ENCODE data around the gene PRIM1. TPM values are rescaled to one million over a fixed set of nuclear protein-coding genes. Genes with fewer than 3 reads are reported as not detected.
A peak's percentile ranks its signal among the peaks of the same experiment; 100 is the strongest.
"Not testable (repeated sequence)": the region's sequence is repeated elsewhere in the genome, so short reads cannot be mapped to it uniquely, and the experiment has no call there.

PRIM1 gene
- total and polyA plus RNA-seq, 7 experiments from 2014 or later: 11.5 to 55.1 (median 27.5) TPM

- ChIA-PET POLR2A (no interaction called here), CTCF (interaction anchor here (0.7 kb wide), 1 partner anchor 225 kb away, joined by 4 read pairs; no protein-coding TSS in a partner anchor)
- Mint-ChIP-seq H3K27me3 (peaks cover 0 to 4% (median under 1%) of the 10 kb centered on the region in 5 donors), H3K27ac (no peak overlapping the region), H3K36me3 (peaks cover 0 to 2% (median 0%) of the 10 kb centered on the region in 5 donors), H3K4me1 (peaks cover 0 to 8% (median 0%) of the 10 kb centered on the region in 7 donors), H3K4me3 (no peak overlapping the region), H3K9me3 (peaks cover 0 to under 1% (median 0%) of the 10 kb centered on the region in 11 donors)
- no peak for DNase-seq
- Histone ChIP-seq H3K9me3 (ENCODE audit: control insufficient read depth in 2 of 3, low read length in 3 of 3) (no peaks in the 10 kb centered on the region), H3K27me3 (ENCODE audit: control insufficient read depth in 2 of 2, insufficient read depth in 2 of 2, low read length in 2 of 2) (no peaks in the 10 kb centered on the region), H3K4me3 (ENCODE audit: low read length) (no peak overlapping the region), H3K36me3 (ENCODE audit: control insufficient read depth in 2 of 3, insufficient read depth in 3 of 3, low read length in 3 of 3) (no peaks in the 10 kb centered on the region), H3K27ac (ENCODE audit: low read depth, low read length) (no peak overlapping the region), H3K4me1 (ENCODE audit: control insufficient read depth in 2 of 2, insufficient read depth in 2 of 2, low read length in 2 of 2) (no peaks in the 10 kb centered on the region)
- intact Hi-C loops (cut with micrococcal nuclease): no loop called here
- no peak for ATAC-seq
These were observed 11.9 kb upstream of the PRIM1 start for GRCh38 chr12:56763753-56764657.

GRCh38 chr12:56761812-56762211 is 9.7 kb upstream of the PRIM1 start:
- peaks cover 0 to 10% (median 0%) of the 10 kb centered on the region in 5 donors for H3K36me3 Mint-ChIP-seq
- H3K4me3 ChIP-seq (ENCODE audit: low read length): no peak overlapping the region
- H3K4me3 Mint-ChIP-seq: no peak overlapping the region
- H3K27me3 Mint-ChIP-seq: peaks cover 0 to 8% (median 4%) of the 10 kb centered on the region in 5 donors
- CTCF ChIA-PET: interaction anchor here (1.0 to 1.6 kb wide), 3 partner anchors 8 to 243 kb away, joined by 4 to 5 read pairs (median 4); no protein-coding TSS in a partner anchor
- peaks cover 0 to 9% (median 6%) of the 10 kb centered on the region in 7 donors for H3K4me1 Mint-ChIP-seq
- no peaks in the 10 kb centered on the region for H3K9me3 ChIP-seq (ENCODE audit: control insufficient read depth in 2 of 3, low read length in 3 of 3)
- peak overlapping the region in 1 of 9 donors; percentile 73 for H3K27ac Mint-ChIP-seq
- H3K9me3 Mint-ChIP-seq: peaks cover 0 to 7% (median 4%) of the 10 kb centered on the region in 11 donors
- no peaks in the 10 kb centered on the region for H3K27me3 ChIP-seq (ENCODE audit: control insufficient read depth in 2 of 2, insufficient read depth in 2 of 2, low read length in 2 of 2)
- intact Hi-C loops (cut with micrococcal nuclease): no loop called here
- no peak overlapping the region for H3K27ac ChIP-seq (ENCODE audit: low read depth, low read length)
- ATAC-seq: no peak
- DNase-seq: no peak
- POLR2A ChIA-PET: interaction anchor here (0.7 kb wide), 2 partner anchors 62 to 299 kb away, joined by 3 read pairs; no protein-coding TSS in a partner anchor
- no peaks in the 10 kb centered on the region for H3K36me3 ChIP-seq (ENCODE audit: control insufficient read depth in 2 of 3, insufficient read depth in 3 of 3, low read length in 3 of 3)
- H3K4me1 ChIP-seq (ENCODE audit: control insufficient read depth in 2 of 2, insufficient read depth in 2 of 2, low read length in 2 of 2): no peaks in the 10 kb centered on the region

GRCh38 chr12:56760460-56760859 is 8.3 kb upstream of the PRIM1 start:
- Mint-ChIP-seq H3K27ac (no peak overlapping the region), H3K36me3 (peaks cover 0 to 10% (median 0%) of the 10 kb centered on the region in 5 donors), H3K4me1 (peaks cover 0 to 8% (median 5%) of the 10 kb centered on the region in 7 donors), H3K9me3 (peaks cover 0 to 7% (median 4%) of the 10 kb centered on the region in 11 donors), H3K4me3 (no peak overlapping the region), H3K27me3 (peaks cover 0 to 8% (median 4%) of the 10 kb centered on the region in 5 donors)
- H3K27ac ChIP-seq (ENCODE audit: low read depth, low read length): no peak overlapping the region
- CTCF ChIA-PET: interaction anchor here (1.5 to 4.2 kb wide), 2 partner anchors 227 to 412 kb away, joined by 3 to 44 read pairs; no protein-coding TSS in a partner anchor
- DNase-seq (no peak), ATAC-seq (no peak)
- H3K4me1 ChIP-seq (ENCODE audit: control insufficient read depth in 2 of 2, insufficient read depth in 2 of 2, low read length in 2 of 2): no peaks in the 10 kb centered on the region
- H3K4me3 ChIP-seq (ENCODE audit: low read length): no peak overlapping the region
- H3K27me3 ChIP-seq (ENCODE audit: control insufficient read depth in 2 of 2, insufficient read depth in 2 of 2, low read length in 2 of 2): no peaks in the 10 kb centered on the region
- intact Hi-C loops (cut with micrococcal nuclease): no loop called here
- POLR2A ChIA-PET: interaction anchor here (0.6 kb wide), 1 partner anchor 309 kb away, joined by 3 read pairs; no protein-coding TSS in a partner anchor
- no peaks in the 10 kb centered on the region for H3K36me3 ChIP-seq (ENCODE audit: control insufficient read depth in 2 of 3, insufficient read depth in 3 of 3, low read length in 3 of 3)
- H3K9me3 ChIP-seq (ENCODE audit: control insufficient read depth in 2 of 3, low read length in 3 of 3): no peaks in the 10 kb centered on the region

- ATAC-seq: no peak
- peaks cover 0 to 8% (median 6%) of the 10 kb centered on the region in 7 donors for H3K4me1 Mint-ChIP-seq
- no peaks in the 10 kb centered on the region for H3K9me3 ChIP-seq (ENCODE audit: control insufficient read depth in 2 of 3, low read length in 3 of 3)
- POLR2A ChIA-PET: no interaction called here
- CTCF ChIA-PET: interaction anchor here (0.7 to 4.2 kb wide), 4 partner anchors 228 to 414 kb away, joined by 3 to 44 read pairs (median 6); partner anchors contain the start of gene ZBTB39
- no peak overlapping the region for H3K27ac Mint-ChIP-seq
- no peak overlapping the region for H3K4me3 ChIP-seq (ENCODE audit: low read length)
- H3K27me3 ChIP-seq (ENCODE audit: control insufficient read depth in 2 of 2, insufficient read depth in 2 of 2, low read length in 2 of 2): no peaks in the 10 kb centered on the region
- H3K4me3 Mint-ChIP-seq: no peak overlapping the region
- H3K27me3 Mint-ChIP-seq: peaks cover 0 to 8% (median 4%) of the 10 kb centered on the region in 5 donors
- H3K36me3 Mint-ChIP-seq: peaks cover 0 to 10% (median 0%) of the 10 kb centered on the region in 5 donors
- H3K4me1 ChIP-seq (ENCODE audit: control insufficient read depth in 2 of 2, insufficient read depth in 2 of 2, low read length in 2 of 2): no peaks in the 10 kb centered on the region
- H3K27ac ChIP-seq (ENCODE audit: low read depth, low read length): no peak overlapping the region
- H3K9me3 Mint-ChIP-seq: peaks cover 0 to 7% (median 4%) of the 10 kb centered on the region in 11 donors
- no peak for DNase-seq
- no peaks in the 10 kb centered on the region for H3K36me3 ChIP-seq (ENCODE audit: control insufficient read depth in 2 of 3, insufficient read depth in 3 of 3, low read length in 3 of 3)
- intact Hi-C loops (cut with micrococcal nuclease): loop anchor here in 1 of 2 donors (10.0 kb wide), 2 partner anchors 425 to 995 kb away; partner anchors contain the start of genes CDK4 and MARCHF9
These were observed 7.3 kb upstream of the PRIM1 start for GRCh38 chr12:56759263-56759908.

GRCh38 chr12:56758728-56759262 is 6.7 kb upstream of the PRIM1 start:
- Mint-ChIP-seq H3K4me3 (no peak overlapping the region), H3K9me3 (peaks cover 0 to 7% (median 4%) of the 10 kb centered on the region in 11 donors), H3K36me3 (peaks cover 0 to 10% (median 0%) of the 10 kb centered on the region in 5 donors), H3K27ac (peak overlapping the region in 1 of 9 donors; percentile 38), H3K27me3 (peaks cover 0 to 8% (median 4%) of the 10 kb centered on the region in 5 donors), H3K4me1 (peaks cover 0 to 8% (median 6%) of the 10 kb centered on the region in 7 donors)
- Histone ChIP-seq H3K9me3 (ENCODE audit: control insufficient read depth in 2 of 3, low read length in 3 of 3) (no peaks in the 10 kb centered on the region), H3K4me1 (ENCODE audit: control insufficient read depth in 2 of 2, insufficient read depth in 2 of 2, low read length in 2 of 2) (no peaks in the 10 kb centered on the region), H3K27me3 (ENCODE audit: control insufficient read depth in 2 of 2, insufficient read depth in 2 of 2, low read length in 2 of 2) (no peaks in the 10 kb centered on the region), H3K36me3 (ENCODE audit: control insufficient read depth in 2 of 3, insufficient read depth in 3 of 3, low read length in 3 of 3) (no peaks in the 10 kb centered on the region), H3K4me3 (ENCODE audit: low read length) (no peak overlapping the region), H3K27ac (ENCODE audit: low read depth, low read length) (no peak overlapping the region)
- DNase-seq (no peak), ATAC-seq (no peak)
- CTCF ChIA-PET: interaction anchor here (1.5 to 4.2 kb wide), 3 partner anchors 229 to 354 kb away, joined by 5 to 44 read pairs (median 8); partner anchors contain the start of gene ZBTB39
- intact Hi-C loops (cut with micrococcal nuclease): loop anchor here in 1 of 2 donors (10.0 kb wide), 2 partner anchors 426 to 996 kb away; partner anchors contain the start of genes CDK4 and MARCHF9
- POLR2A ChIA-PET: no interaction called here

GRCh38 chr12:56757971-56758370 is 5.8 kb upstream of the PRIM1 start:
- H3K9me3 ChIP-seq (ENCODE audit: control insufficient read depth in 2 of 3, low read length in 3 of 3); H3K4me1 Mint-ChIP-seq; POLR2A ChIA-PET; H3K27ac ChIP-seq (ENCODE audit: low read depth, low read length); H3K4me3 ChIP-seq (ENCODE audit: low read length); ATAC-seq; H3K27me3 Mint-ChIP-seq; H3K36me3 ChIP-seq (ENCODE audit: control insufficient read depth in 2 of 3, insufficient read depth in 3 of 3, low read length in 3 of 3); H3K4me3 Mint-ChIP-seq; H3K27me3 ChIP-seq (ENCODE audit: control insufficient read depth in 2 of 2, insufficient read depth in 2 of 2, low read length in 2 of 2); DNase-seq; H3K4me1 ChIP-seq (ENCODE audit: control insufficient read depth in 2 of 2, insufficient read depth in 2 of 2, low read length in 2 of 2); H3K9me3 Mint-ChIP-seq; H3K27ac Mint-ChIP-seq; H3K36me3 Mint-ChIP-seq: not testable (repeated sequence)
- intact Hi-C loops (cut with micrococcal nuclease): loop anchor here (1.0 to 10.0 kb wide), 11 partner anchors 229 to 997 kb away; partner anchors contain the start of genes CDK4 (in 1 of the 2), MARCHF9 (in 1 of the 2) and RBMS2 (in 1 of the 2)
- CTCF ChIA-PET: interaction anchor here (0.7 to 4.2 kb wide), 6 partner anchors 15 to 763 kb away, joined by 3 to 44 read pairs (median 4); partner anchors contain the start of gene ZBTB39
